H7 (cell line): ENCODE measurements around the gene TCHP. TPM values are rescaled to one million over a fixed set of nuclear protein-coding genes. Genes with fewer than 3 reads are reported as not detected.

Experiments used
- DNase-seq: peaks from one replicate; pipeline ENCODE4 v3.0.0; 2012
- H3K27me3 ChIP-seq: 2 replicates; pipeline ENCODE4 v1.6.0; 2011; ENCODE audit warnings: mild to moderate bottlenecking, low read length; ENCODE audit not compliant: control insufficient read depth, insufficient read depth
- H3K36me3 ChIP-seq: replicated peaks from 2 replicates; pipeline ENCODE4 v1.5.1; 2011; ENCODE audit warnings: low read length; ENCODE audit not compliant: control insufficient read depth, insufficient read depth
- H3K4me3 ChIP-seq: 2 replicates; pipeline ENCODE4 v1.5.1; 2011; ENCODE audit warnings: low read depth, mild to moderate bottlenecking, control low read depth, low read length, moderate library complexity; ENCODE audit not compliant: insufficient read depth
- total RNA-seq: library from RNA; depleted of rRNA; stranded (reverse); fragments of >200 nt; shearing (Covaris generic); gene quantifications from 2 replicates; pipeline ENCODE4 v1.2.3, GENCODE V29; 2014; rRNA removed

TCHP gene
- total RNA-seq, 1 experiment from 2014 or later = 13.3 TPM

DNA sequence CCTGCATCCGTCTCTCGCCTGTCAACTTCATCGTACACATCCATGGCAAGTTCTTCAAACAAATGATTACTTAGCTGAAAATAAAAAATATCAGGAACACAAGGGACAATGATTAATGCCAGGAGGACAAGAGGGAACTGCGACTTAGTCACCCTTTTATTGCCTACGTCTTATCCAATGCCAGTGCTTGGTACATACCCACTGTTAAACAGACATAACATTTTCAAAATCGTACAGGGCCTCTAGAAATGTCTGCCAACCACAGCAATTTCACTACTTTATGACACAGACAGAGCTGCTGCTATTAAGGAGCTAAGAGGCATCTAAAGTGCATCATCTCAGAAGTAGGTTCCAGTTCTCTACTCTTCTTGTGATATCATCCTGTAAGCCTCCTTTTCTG is 61.5 kb downstream of the TCHP start:
- Histone ChIP-seq H3K36me3 (peaks cover 1% of the 10 kb centered on the region), H3K27me3 (no peaks in the 10 kb centered on the region), H3K4me3 (no peak overlapping the region)
- no peak for DNase-seq

DNA sequence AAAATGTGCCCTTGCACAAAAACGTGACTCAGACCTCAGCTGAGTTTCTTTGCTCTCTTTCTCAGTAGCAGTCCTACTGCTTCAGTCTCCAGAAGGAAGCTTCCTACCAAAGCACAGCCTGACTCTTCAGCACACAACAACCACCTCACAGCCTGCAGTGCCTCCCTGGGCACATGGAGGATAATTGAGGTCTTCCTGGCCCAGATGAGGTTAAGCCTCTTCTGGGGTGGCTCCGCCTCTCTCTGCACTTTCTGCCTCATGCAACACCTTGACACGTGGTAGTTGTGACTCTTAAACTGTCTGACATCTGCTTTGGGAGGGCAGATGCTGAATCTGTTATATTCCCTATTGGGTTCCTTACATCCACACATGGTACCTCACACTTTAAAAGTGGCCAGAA is 62.3 kb downstream of the TCHP start:
- Histone ChIP-seq H3K4me3 (no peak overlapping the region), H3K36me3 (peaks cover 1% of the 10 kb centered on the region), H3K27me3 (no peaks in the 10 kb centered on the region)
- DNase-seq = no peak

DNA sequence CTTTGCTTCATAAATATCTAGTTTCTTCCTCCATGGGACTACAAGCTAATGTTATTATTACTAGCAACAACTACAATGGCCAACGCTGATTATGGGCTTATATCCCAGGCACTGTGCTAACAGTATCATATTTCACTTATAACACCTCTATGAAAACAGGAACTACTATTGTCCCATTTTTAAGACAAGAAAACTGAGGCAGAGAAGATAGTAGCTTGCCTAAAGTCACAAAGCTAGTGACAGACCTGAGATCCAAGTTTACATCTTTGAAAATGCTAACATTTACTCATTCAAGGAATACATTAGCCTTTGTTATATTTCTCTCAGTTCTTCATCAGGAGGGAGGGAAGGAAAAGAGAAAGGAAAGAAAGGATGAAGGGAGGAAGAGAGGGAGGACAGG is 63.3 kb downstream of the TCHP start:
- DNase-seq = no peak
- Histone ChIP-seq H3K36me3 (peaks cover 1% of the 10 kb centered on the region), H3K27me3 (no peaks in the 10 kb centered on the region), H3K4me3 (no peak overlapping the region)

- no peaks in the 10 kb centered on the region for H3K27me3 ChIP-seq
- no peak for DNase-seq
- no peak overlapping the region for H3K4me3 ChIP-seq
- peaks cover 1% of the 10 kb centered on the region for H3K36me3 ChIP-seq
These were observed 63.8 kb downstream of the TCHP start for GRCh38 chr12:109963743-109964429.

GRCh38 chr12:109966546-109966945 is 66.5 kb downstream of the TCHP start:
- no peak overlapping the region for H3K4me3 ChIP-seq
- H3K27me3 ChIP-seq = no peaks in the 10 kb centered on the region
- H3K36me3 ChIP-seq = no peaks in the 10 kb centered on the region; the same call in none of the 2 replicates
- DNase-seq = no peak

GRCh38 chr12:109967383-109968031 is 67.4 kb downstream of the TCHP start:
- Histone ChIP-seq H3K36me3 (no peaks in the 10 kb centered on the region; the same call in none of the 2 replicates), H3K4me3 (no peak overlapping the region), H3K27me3 (no peaks in the 10 kb centered on the region)
- DNase-seq = no peak

Other genes with a start within 250 kb of the TCHP start
- 2.5 and 3.7 TPM in 2 replicates for gene FAM222A, start 186.4 kb upstream of the TCHP start, total RNA-seq
- gene TRPV4, start 66.9 kb upstream of the TCHP start, total RNA-seq = 1.6 and 4.0 TPM in 2 replicates
- 24.1 and 28.8 TPM in 2 replicates for gene GLTP, start 19.7 kb upstream of the TCHP start, total RNA-seq
- gene GIT2, start 96.1 kb downstream of the TCHP start, total RNA-seq = 16.3 and 22.7 TPM in 2 replicates
- 24.6 and 25.9 TPM in 2 replicates for gene ANKRD13A, start 99.2 kb downstream of the TCHP start, total RNA-seq
- gene C12orf76, start 148.2 kb downstream of the TCHP start, total RNA-seq = 14.9 and 31.0 TPM in 2 replicates
- 7.0 and 11.3 TPM in 2 replicates for gene IFT81, start 224.1 kb downstream of the TCHP start, total RNA-seq